SH-SY5Y (cell line): ENCODE data around the gene NDUFB2.

ENCODE experiments used
- GATA2 ChIP-seq: IDR thresholded peaks from 2 replicates; pipeline ENCODE4 v1.6.1; 2011; ENCODE audit warnings: mild to moderate bottlenecking, low read depth, low read length
- GATA3 ChIP-seq: IDR thresholded peaks from 2 replicates; pipeline ENCODE4 v1.6.1; 2011; ENCODE audit warnings: low read depth, mild to moderate bottlenecking, low read length, moderate library complexity

Gene NDUFB2

GRCh38 chr7:140678081-140678815 lies 18.3 kb upstream of the NDUFB2 start:
- TF ChIP-seq GATA2 (no peak), GATA3 (no peak)

- TF ChIP-seq GATA2, result no peak
- no peak for TF ChIP-seq GATA3
These were observed 17.7 kb upstream of the NDUFB2 start for GRCh38 chr7:140678816-140679130.

- TF ChIP-seq GATA2 (no peak), GATA3 (no peak)
These were observed 17.3 kb upstream of the NDUFB2 start for GRCh38 chr7:140679186-140679585.

GRCh38 chr7:140680886-140681285 lies 15.6 kb upstream of the NDUFB2 start:
- TF ChIP-seq GATA3 (no peak), GATA2 (no peak)

GRCh38 chr7:140681766-140682165 lies 14.7 kb upstream of the NDUFB2 start:
- TF ChIP-seq GATA2, result no peak
- no peak for TF ChIP-seq GATA3

- no peak for TF ChIP-seq GATA2
- no peak for TF ChIP-seq GATA3
These were observed 12.9 kb upstream of the NDUFB2 start for GRCh38 chr7:140683657-140684056.

- TF ChIP-seq GATA2 (no peak), GATA3 (no peak)
These were observed 12.2 kb upstream of the NDUFB2 start for GRCh38 chr7:140684066-140684950.

- TF ChIP-seq GATA3 (no peak), GATA2 (no peak)
These were observed 11.0 kb upstream of the NDUFB2 start for GRCh38 chr7:140685407-140686087.

- no peak for TF ChIP-seq GATA3
- TF ChIP-seq GATA2, result no peak
These were observed 9.6 kb upstream of the NDUFB2 start for GRCh38 chr7:140686921-140687320.

- TF ChIP-seq GATA2 (no peak), GATA3 (no peak)
These were observed 8.2 kb upstream of the NDUFB2 start for GRCh38 chr7:140688341-140688740.

- TF ChIP-seq GATA2, result no peak
- no peak for TF ChIP-seq GATA3
These were observed 7.0 kb upstream of the NDUFB2 start for GRCh38 chr7:140689199-140690152.

- TF ChIP-seq GATA2 (no peak), GATA3 (no peak)
These were observed 5.0 kb upstream of the NDUFB2 start for GRCh38 chr7:140691376-140692045.

- TF ChIP-seq GATA3 (no peak), GATA2 (no peak)
These were observed 1.9 kb upstream of the NDUFB2 start for GRCh38 chr7:140694592-140694991.
